WTC11 (cell line): Measurements from ENCODE around the gene TMEM178B. TPM values are rescaled to one million over a fixed set of nuclear protein-coding genes. Genes with fewer than 3 reads are reported as not detected.
A peak's percentile ranks its signal among the peaks of the same experiment; 100 is the strongest.

ENCODE experiments used
- ATAC-seq: fragments of 200-7000 bp; cut with Tn5 transposase; 2 replicates; pipeline ENCODE4 v1.10.0; 2021; ENCODE audit warnings: mild to moderate bottlenecking, moderate library complexity
- CTCF ChIA-PET: fragments of 300-600 bp; sonication (Branson Sonifier 250); formaldehyde crosslinking; loops from one replicate; lab custom pipeline; 2021; ENCODE audit warnings: antibody characterized with exemption; lab: Charles Lee
- POLR2A ChIA-PET: fragments of 350-600 bp; sonication (Branson Sonifier 250); formaldehyde crosslinking; loops from one replicate; lab custom pipeline; 2021; ENCODE audit warnings: antibody characterized with exemption; lab: Charles Lee
- DNase-seq: peaks from one replicate; pipeline ENCODE4 v3.0.0; 2021; ENCODE audit warnings: low spot score
- H3K27ac Mint-ChIP-seq: 2 replicates; pipeline ENCODE4 v1.8.0; 2021; ENCODE audit warnings: mixed read lengths
- H3K27me3 Mint-ChIP-seq: 2 replicates; pipeline ENCODE4 v1.8.0; 2021; ENCODE audit warnings: low read depth, mild to moderate bottlenecking, moderate library complexity, mixed read lengths
- H3K36me3 Mint-ChIP-seq: 2 replicates; pipeline ENCODE4 v1.8.0; 2021; ENCODE audit warnings: mixed read lengths
- H3K4me1 Mint-ChIP-seq: 2 replicates; pipeline ENCODE4 v1.8.0; 2022; ENCODE audit warnings: mixed read lengths
- H3K4me3 Mint-ChIP-seq: 2 replicates; pipeline ENCODE4 v1.8.0; 2021; ENCODE audit warnings: mild to moderate bottlenecking, moderate library complexity, mixed read lengths
- H3K9me3 Mint-ChIP-seq: 2 replicates; pipeline ENCODE4 v1.8.0; 2021; ENCODE audit warnings: mixed read lengths
- AFF4 ChIP-seq: sonication (generic); formaldehyde crosslinking; IDR thresholded peaks from 2 replicates; pipeline ENCODE4 v1.8.1; 2023; ENCODE audit warnings: mild to moderate bottlenecking, missing genetic modification reagents, borderline replicate concordance
- ATF6 ChIP-seq: sonication (generic); formaldehyde crosslinking; IDR thresholded peaks from 2 replicates; pipeline ENCODE4 v1.8.1; 2023; ENCODE audit warnings: mild to moderate bottlenecking, missing genetic modification reagents
- CREM ChIP-seq: sonication (generic); formaldehyde crosslinking; IDR thresholded peaks from 2 replicates; pipeline ENCODE4 v1.8.1; 2022; ENCODE audit warnings: mild to moderate bottlenecking, missing genetic modification reagents, moderate library complexity
- CTCF ChIP-seq: fragments of 200-600 bp; IDR thresholded peaks from 2 replicates; pipeline ENCODE4 v1.8.0; 2022; ENCODE audit warnings: antibody characterized with exemption
- FOXJ3 ChIP-seq: sonication (generic); formaldehyde crosslinking; IDR thresholded peaks from 2 replicates; pipeline ENCODE4 v1.9.0; 2021; ENCODE audit warnings: missing genetic modification reagents, mild to moderate bottlenecking, borderline replicate concordance
- FOXP1 ChIP-seq: sonication (generic); formaldehyde crosslinking; IDR thresholded peaks from 2 replicates; pipeline ENCODE4 v1.8.0; 2022; ENCODE audit warnings: missing genetic modification reagents, mild to moderate bottlenecking, moderate library complexity, borderline replicate concordance
- GRHL2 ChIP-seq: fragments of 250-450 bp; sonication (Bioruptor Pico); IDR thresholded peaks from 2 replicates; pipeline ENCODE4 v1.8.0; 2022; ENCODE audit warnings: mild to moderate bottlenecking, moderate library complexity; ENCODE audit not compliant: insufficient replicate concordance, severe bottlenecking
- MAX ChIP-seq: sonication (generic); formaldehyde crosslinking; IDR thresholded peaks from 2 replicates; pipeline ENCODE4 v1.8.0; 2022; ENCODE audit warnings: mild to moderate bottlenecking, missing genetic modification reagents
- MYBL2 ChIP-seq: sonication (generic); formaldehyde crosslinking; IDR thresholded peaks from 2 replicates; pipeline ENCODE4 v1.8.1; 2023; ENCODE audit warnings: mild to moderate bottlenecking, moderate library complexity, missing genetic modification reagents
- NFATC4 ChIP-seq: fragments of 250-450 bp; sonication (Bioruptor Pico); IDR thresholded peaks from 2 replicates; pipeline ENCODE4 v1.9.0; 2021; ENCODE audit warnings: mild to moderate bottlenecking
- NFE2L1 ChIP-seq: sonication (generic); formaldehyde crosslinking; IDR thresholded peaks from 2 replicates; pipeline ENCODE4 v1.8.1; 2023; ENCODE audit warnings: missing genetic modification reagents
- NR2C2 ChIP-seq: sonication (generic); formaldehyde crosslinking; IDR thresholded peaks from 2 replicates; pipeline ENCODE4 v1.8.0; 2022; ENCODE audit warnings: mild to moderate bottlenecking, missing genetic modification reagents
- NR3C1 ChIP-seq: sonication (generic); formaldehyde crosslinking; conservative IDR thresholded peaks from 2 replicates; pipeline ENCODE4 v1.8.1; 2023; ENCODE audit warnings: low read depth, mild to moderate bottlenecking, missing genetic modification reagents
- OVOL2 ChIP-seq: fragments of 250-450 bp; sonication (Bioruptor Pico); IDR thresholded peaks from 2 replicates; pipeline ENCODE4 v1.9.0; 2021; ENCODE audit warnings: mild to moderate bottlenecking, borderline replicate concordance
- RELA ChIP-seq: sonication (generic); formaldehyde crosslinking; IDR thresholded peaks from 2 replicates; pipeline ENCODE4 v1.8.1; 2022; ENCODE audit warnings: missing genetic modification reagents, mild to moderate bottlenecking, borderline replicate concordance
- SOX15 ChIP-seq: fragments of 250-450 bp; sonication (Bioruptor Pico); IDR thresholded peaks from 2 replicates; pipeline ENCODE4 v1.9.0; 2021; ENCODE audit warnings: mild to moderate bottlenecking
- TEAD1 ChIP-seq: sonication (generic); formaldehyde crosslinking; IDR thresholded peaks from 2 replicates; pipeline ENCODE4 v1.8.0; 2022; ENCODE audit warnings: mild to moderate bottlenecking, missing genetic modification reagents
- ZMAT4 ChIP-seq: fragments of 250-450 bp; sonication (Bioruptor Pico); IDR thresholded peaks from 2 replicates; pipeline ENCODE4 v1.9.0; 2021; ENCODE audit warnings: mild to moderate bottlenecking
- total RNA-seq: library from RNA; stranded (reverse); gene quantifications from 3 replicates; pipeline ENCODE4 v1.2.3, GENCODE V29; 2021

The TMEM178B gene
- total RNA-seq, 1 experiment from 2014 or later = 20.4 TPM

- H3K4me1 Mint-ChIP-seq = peaks cover 20% of the 10 kb centered on the region
- peaks cover 51% of the 10 kb centered on the region for H3K36me3 Mint-ChIP-seq
- DNase-seq (no peak), ATAC-seq (no peak)
- TF ChIP-seq NFATC4 (CRISPR knock-in tag) = no peak
- no peak for TF ChIP-seq AFF4
- TF ChIP-seq CTCF = no peak
- no peak for TF ChIP-seq NR2C2 (CRISPR knock-in tag)
- TF ChIP-seq ATF6 (CRISPR knock-in tag) = no peak
- TF ChIP-seq NR3C1 (CRISPR knock-in tag) = no peak
- TF ChIP-seq TEAD1 (CRISPR knock-in tag) = no peak
- TF ChIP-seq FOXP1 (CRISPR knock-in tag) = no peak
- TF ChIP-seq FOXJ3 (CRISPR knock-in tag) = no peak
- no peak for TF ChIP-seq MAX (CRISPR knock-in tag)
- no peak for TF ChIP-seq SOX15 (CRISPR knock-in tag)
- no peak for TF ChIP-seq GRHL2 (CRISPR knock-in tag)
- TF ChIP-seq OVOL2 (CRISPR knock-in tag) = no peak
- H3K9me3 Mint-ChIP-seq = peaks cover 41% of the 10 kb centered on the region
- H3K27ac Mint-ChIP-seq = 0 out of 2 replicates have a peak overlapping the region, but pooled peaks have one; percentile 75
- H3K27me3 Mint-ChIP-seq = peaks cover 21% of the 10 kb centered on the region
- POLR2A ChIA-PET = interaction anchor here (1.2 kb wide), 1 partner anchor 441 kb away, joined by 3 read pairs; no protein-coding TSS in a partner anchor
- CTCF ChIA-PET = interaction anchor here (1.4 kb wide), 1 partner anchor 162 kb away, joined by 3 read pairs; no protein-coding TSS in a partner anchor
- H3K4me3 Mint-ChIP-seq = peak overlapping the region; percentile 74
Observed at GRCh38 chr7:141512597-141512996, 438.7 kb downstream of the TMEM178B start.

GRCh38 chr7:141513720-141514119 lies 439.9 kb downstream of the TMEM178B start:
- ATAC-seq = no peak
- DNase-seq = no peak
- Mint-ChIP-seq H3K27ac (no peak overlapping the region), H3K4me1 (peaks cover 20% of the 10 kb centered on the region), H3K36me3 (peaks cover 43% of the 10 kb centered on the region), H3K27me3 (peaks cover 21% of the 10 kb centered on the region), H3K9me3 (peaks cover 31% of the 10 kb centered on the region), H3K4me3 (no peak overlapping the region)
- no peak for TF ChIP-seq NFE2L1 (CRISPR knock-in tag)
- TF ChIP-seq RELA (CRISPR knock-in tag) = no peak
- no peak for TF ChIP-seq MYBL2 (CRISPR knock-in tag)
- TF ChIP-seq FOXP1 (CRISPR knock-in tag) = no peak
- TF ChIP-seq ZMAT4 (CRISPR knock-in tag) = no peak
- no peak for TF ChIP-seq CREM
- ChIA-PET CTCF (no interaction called here), POLR2A (no interaction called here)
